Astrocyte of the cerebellum (primary cell): Measurements from ENCODE around the gene CCL21.
"Not testable (repeated sequence)": the region's sequence is repeated elsewhere in the genome, so short reads cannot be mapped to it uniquely, and the experiment has no call there.

ENCODE experiments used
- DNase-seq: peaks from one replicate; pipeline ENCODE4 v3.0.0-alpha.2; 2011; ENCODE audit warnings: low read depth
- H3K4me3 ChIP-seq: 2 replicates; pipeline ENCODE4 v1.5.1; 2011; ENCODE audit warnings: mild to moderate bottlenecking, low read depth, low read length, moderate library complexity
- CTCF ChIP-seq: IDR thresholded peaks from 2 replicates; pipeline ENCODE4 v1.5.1; 2012; ENCODE audit warnings: low read length, low read depth, moderate library complexity, mild to moderate bottlenecking; ENCODE audit errors: missing control alignments
- in situ Hi-C: cut with HindIII; loops from 2 replicates; pipeline ENCODE4 v1.10.0; 2017; ENCODE audit warnings: low sequenced_read_pairs

Gene CCL21

GRCh38 chr9:34741628-34742027, 31.7 kb upstream of the CCL21 start:
- in situ Hi-C loops = no loop called here
- TF ChIP-seq CTCF = no peak
- H3K4me3 ChIP-seq = no peak overlapping the region
- DNase-seq = no peak

GRCh38 chr9:34740176-34740575, 30.2 kb upstream of the CCL21 start:
- DNase-seq, H3K4me3 ChIP-seq, in situ Hi-C loops: not testable (repeated sequence)

GRCh38 chr9:34737677-34738260, 27.8 kb upstream of the CCL21 start:
- no peak for DNase-seq
- no peak for TF ChIP-seq CTCF
- H3K4me3 ChIP-seq = no peak overlapping the region
- in situ Hi-C loops = no loop called here

- no peak for TF ChIP-seq CTCF
- in situ Hi-C loops = no loop called here
Measured at GRCh38 chr9:34734720-34735119, 24.8 kb upstream of the CCL21 start.

GRCh38 chr9:34732886-34733285, 22.9 kb upstream of the CCL21 start:
- TF ChIP-seq CTCF = no peak
- in situ Hi-C loops = no loop called here
- no peak for DNase-seq
- H3K4me3 ChIP-seq = no peak overlapping the region

More at GRCh38 chr9:34734720-34735119, 24.8 kb upstream of the CCL21 start:
- no peak overlapping the region for H3K4me3 ChIP-seq
- no peak for DNase-seq

GRCh38 chr9:34732478-34732877, 22.5 kb upstream of the CCL21 start:
- no peak for DNase-seq
- no peak for TF ChIP-seq CTCF
- H3K4me3 ChIP-seq = no peak overlapping the region
- in situ Hi-C loops = no loop called here

GRCh38 chr9:34723141-34723540, 13.2 kb upstream of the CCL21 start:
- DNase-seq = no peak
- no peak for TF ChIP-seq CTCF
- H3K4me3 ChIP-seq = no peak overlapping the region
- in situ Hi-C loops = no loop called here

GRCh38 chr9:34719769-34720025, 9.8 kb upstream of the CCL21 start:
- DNase-seq, in situ Hi-C loops, H3K4me3 ChIP-seq: not testable (repeated sequence)
